HG03045 (cell line): Measurements from ENCODE around the gene PHOX2A.
"Not testable (repeated sequence)": the region's sequence is repeated elsewhere in the genome, so short reads cannot be mapped to it uniquely, and the experiment has no call there.

ENCODE experiments used
- ATAC-seq: cut with Tn5 transposase; IDR thresholded peaks from one replicate; pipeline ENCODE4 v1.9.1; 2021; ENCODE audit warnings: mild to moderate bottlenecking, moderate library complexity; ENCODE audit not compliant: unreplicated experiment

PHOX2A gene

DNA sequence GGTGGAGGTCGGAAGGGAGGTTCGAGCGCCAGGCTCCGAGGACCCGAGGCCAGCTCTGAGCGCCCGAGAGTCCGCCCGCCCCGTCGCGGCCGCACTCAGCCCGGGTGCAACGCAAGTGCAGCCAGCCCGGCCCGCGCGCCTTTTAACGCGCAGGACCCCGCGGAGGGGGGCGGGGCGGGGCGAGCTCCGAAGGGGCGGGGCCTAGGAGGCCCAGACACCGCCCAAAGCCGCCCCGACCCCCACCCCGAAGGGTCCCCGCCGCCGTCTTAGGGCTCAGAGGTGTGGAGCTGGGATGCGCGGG lies at the start of gene PHOX2A:
Gene PHOX2A, minus strand, starts transcription at position 117 of the 301 bp plus-strand sequence. CDS start 172 bp downstream, outside the sequence.
- ATAC-seq = no peak

DNA sequence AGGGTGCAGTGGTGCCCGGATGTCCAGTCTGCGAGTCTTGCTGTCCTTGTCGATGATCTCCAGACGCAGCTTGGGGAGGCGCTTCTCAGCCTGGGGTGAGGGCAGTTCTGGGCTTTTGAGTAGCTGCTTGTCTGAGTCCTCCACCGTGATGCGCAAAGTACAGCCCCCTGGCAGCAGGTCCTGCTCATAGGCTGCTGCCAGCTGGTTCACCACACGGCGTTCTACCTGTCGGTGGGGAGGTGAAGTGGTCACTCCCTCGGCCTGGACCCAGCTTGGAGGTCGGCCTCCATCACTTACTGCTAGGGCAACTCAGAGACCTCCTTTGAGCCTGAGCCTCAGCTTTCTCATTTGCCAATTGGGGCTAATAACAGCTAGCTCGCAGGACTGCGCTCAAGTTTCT lies 49.4 kb upstream of the PHOX2A start:
- no peak for ATAC-seq

DNA sequence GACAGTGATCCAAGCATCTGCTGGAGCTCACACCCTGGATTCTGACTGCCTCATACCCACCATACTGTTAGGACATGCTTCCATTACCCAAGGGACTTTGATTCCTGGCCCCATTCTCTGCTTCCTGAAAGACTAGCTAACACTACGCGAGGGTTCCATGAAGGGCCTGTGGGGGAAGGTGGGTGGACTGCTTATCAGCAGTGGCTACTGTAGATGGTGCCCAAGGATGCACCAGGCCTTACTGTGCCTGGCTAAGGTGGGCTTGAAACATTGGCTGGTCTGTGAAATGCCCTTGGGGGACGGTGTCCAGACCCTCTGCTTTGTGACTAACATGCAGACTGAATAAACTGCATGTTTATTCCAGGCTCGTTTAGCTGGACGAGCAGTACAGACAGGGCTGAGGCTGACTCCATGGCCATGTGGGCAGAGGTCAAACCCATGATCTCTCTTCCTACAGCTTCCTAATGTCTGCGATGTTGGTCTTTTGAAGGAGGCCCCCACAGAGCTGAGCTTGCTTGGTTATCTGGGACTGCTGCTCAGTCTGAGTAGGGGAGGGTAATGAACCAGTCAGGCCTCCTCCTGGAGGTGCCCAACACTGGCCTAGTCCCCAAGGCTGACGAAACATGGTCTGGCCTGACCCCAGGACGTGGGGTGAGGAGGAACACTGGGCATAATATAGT lies 48.3 kb upstream of the PHOX2A start:
- no peak for ATAC-seq

DNA sequence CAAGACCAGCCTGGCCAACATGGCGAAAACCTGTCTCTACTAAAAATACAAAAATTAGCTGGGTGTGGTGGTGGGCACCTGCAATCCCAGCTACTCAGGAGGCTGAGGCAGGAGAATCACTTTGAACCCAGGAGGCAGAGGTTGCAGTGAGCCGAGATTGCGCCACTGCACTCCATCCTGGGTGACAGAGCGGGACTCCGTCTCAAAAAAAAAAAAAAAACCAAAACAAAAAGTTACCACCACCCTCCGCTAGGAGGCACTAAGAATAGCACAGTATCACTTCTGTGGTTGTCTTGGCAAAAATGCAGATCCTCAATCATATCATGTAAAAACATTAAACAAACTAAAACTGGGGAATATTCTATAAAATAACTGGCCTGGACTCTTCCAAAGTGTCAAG lies 46.8 kb upstream of the PHOX2A start:
- not testable (repeated sequence) for ATAC-seq

DNA sequence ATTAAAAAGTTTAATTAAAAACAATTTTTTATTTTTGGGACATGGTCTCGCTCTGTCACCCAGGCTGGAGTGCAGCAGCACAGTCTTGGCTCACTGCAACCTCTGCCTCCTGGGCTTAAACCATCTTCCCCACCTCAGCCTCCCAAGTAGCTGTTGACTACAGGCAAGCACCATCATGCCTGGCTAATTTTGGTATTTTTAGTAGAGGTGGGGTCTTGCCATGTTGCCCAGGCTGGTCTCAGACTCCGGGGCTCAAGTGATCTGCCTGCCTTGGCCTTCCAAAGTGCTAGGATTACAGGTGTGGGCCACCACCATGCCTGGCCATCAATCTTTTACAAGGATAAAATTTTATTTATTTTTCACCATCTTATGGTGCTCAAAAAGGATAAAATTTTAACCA lies 43.3 kb upstream of the PHOX2A start:
- no peak for ATAC-seq

DNA sequence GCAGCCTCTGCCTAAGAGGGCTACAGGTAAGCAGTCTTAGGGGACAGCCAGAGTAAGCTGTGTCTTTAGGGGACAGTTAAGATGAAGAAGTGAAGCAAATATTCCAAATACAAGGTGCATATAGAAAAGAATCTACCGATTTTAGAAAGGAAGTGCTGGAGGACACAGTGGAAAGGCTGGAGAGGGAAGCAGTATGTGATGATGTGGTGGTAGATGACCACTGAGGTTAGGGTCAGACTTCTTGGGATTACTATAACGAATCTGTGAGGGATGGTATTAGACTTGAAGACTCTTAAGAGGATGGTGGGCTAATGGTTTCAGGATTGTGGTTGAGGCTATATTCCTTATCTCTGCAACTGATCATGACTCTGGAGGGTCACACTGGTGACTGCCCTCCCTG lies 40.0 kb upstream of the PHOX2A start:
- ATAC-seq = no peak

DNA sequence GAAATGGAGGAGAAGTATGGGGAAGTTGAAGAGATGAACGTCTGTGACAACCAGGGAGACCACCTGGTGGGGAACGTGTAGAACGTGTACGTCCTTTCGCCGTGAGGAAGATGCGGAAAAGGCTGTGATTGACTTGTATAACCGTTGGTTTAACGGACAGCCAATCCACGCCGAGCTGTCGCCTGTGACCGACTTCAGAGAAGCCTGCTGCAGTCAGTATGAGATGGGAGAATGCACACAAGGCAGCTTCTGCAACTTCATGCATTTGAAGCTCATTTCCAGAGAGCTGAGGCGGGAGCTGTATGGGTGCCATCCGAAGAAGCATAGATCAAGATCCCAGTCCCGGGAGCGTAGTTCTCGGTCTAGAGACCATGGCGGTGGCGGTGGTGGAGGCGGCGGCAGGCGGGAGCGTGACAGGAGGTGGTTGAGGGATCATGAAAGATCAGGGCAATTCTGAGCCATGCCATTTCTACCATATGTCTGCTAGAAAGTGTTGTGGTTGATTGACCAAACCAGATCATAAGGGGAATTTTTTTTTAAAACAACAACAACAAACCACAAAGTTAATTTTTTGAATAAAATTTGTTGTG lies 36.8 kb upstream of the PHOX2A start:
- ATAC-seq = no peak

DNA sequence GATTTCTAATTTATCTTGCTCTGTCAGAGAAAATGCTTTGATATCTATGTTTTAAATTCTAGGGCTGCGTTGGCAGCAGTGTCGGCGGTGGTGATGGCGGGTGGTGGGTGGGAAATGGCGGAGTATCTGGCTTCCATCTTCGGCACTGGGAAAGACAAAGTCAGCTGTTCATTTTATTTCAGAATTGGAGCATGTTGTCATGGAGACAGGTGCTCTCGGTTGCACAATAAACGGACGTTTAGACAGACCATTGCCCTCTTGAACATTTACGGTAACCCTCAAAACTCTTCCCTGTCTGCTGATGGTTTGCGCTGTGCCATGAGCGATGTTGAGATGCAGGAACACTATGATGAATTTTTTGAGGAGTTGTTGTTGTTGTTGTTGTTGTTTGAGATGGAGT lies 36.1 kb upstream of the PHOX2A start:
- no peak for ATAC-seq

DNA sequence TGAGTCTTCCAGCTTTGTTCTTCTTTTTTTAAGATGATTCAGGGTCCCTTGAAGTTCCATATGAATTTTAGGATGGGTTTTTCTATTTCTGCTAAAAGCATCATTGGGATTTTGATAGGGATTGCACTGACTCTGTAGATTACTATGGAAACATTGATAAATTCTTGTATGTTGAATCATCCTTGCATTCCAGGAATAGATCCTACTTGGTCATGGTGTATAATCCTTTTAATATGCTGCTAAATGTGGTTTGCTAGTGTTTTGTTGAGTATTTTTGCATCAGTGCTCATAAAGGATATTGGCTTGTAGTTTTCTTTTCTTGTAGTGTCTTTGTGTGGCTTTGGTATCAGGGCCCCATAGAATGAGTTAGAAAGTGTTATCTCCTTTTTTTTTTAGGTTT lies 34.9 kb upstream of the PHOX2A start:
- ATAC-seq = no peak

DNA sequence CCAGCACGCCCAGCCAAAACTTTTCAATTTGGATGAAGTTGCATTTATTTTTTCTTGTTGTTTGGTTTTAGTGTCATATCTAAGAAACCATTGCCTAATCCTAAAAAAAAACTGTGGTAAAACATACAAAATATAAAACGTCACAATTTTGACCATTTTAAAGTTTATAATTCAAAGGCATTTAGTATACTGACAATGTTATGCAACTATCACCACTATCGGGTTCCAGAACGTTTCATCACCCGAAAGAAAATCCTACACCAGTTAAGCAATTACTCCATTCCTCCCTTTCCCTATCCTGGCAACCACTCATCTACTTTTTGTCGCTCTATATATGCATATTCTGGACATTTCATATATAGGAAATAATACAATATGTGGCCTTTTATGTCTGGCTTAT lies 30.5 kb upstream of the PHOX2A start:
- ATAC-seq = no peak

DNA sequence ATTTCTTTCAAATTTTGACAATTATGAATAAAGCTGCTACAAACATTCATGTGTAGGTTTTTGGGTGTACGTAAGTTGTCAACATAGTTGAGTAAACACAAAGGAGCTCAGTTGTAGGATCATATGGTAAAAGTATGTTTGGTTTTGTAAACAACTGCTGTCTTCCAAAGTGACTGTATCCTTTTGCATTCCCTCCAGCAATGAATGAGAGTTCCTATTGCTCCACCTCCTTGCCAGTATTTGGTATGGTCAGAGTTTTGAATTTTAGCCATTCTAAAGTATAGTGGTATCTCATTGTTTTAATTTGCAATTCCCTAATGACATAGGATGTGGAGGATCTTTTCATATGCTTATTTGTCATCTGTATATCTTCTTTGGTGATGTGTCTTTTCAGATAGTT lies 28.0 kb upstream of the PHOX2A start:
- ATAC-seq = no peak

DNA sequence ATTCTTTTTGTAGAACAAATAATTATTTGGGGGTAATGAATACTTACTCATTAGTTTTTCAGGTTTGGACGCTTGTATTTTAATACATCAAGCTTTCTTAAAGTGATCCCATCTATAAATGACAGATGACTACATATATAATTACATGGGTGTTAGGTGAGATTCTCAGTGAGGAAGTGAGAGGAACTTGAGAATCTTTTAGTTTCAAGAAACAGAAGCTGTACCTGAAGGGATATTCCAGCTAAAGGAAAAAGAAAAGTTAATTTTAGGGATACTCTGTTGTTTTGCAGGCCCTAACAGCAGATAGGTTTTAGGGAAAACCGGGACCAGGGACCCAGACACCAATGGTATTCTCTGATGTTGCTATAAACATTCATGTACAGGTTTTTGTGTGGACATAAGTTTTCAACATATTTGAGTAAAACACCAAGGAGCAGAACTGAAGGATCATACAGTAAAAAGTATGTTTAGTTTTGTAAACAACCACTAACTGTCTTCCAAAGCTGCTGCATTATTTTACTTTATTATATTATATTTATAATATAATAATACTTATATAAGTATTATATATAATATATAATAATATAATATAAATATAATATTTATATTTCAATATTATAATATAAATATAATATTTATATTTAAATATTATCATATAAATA lies 24.1 kb upstream of the PHOX2A start:
- no peak for ATAC-seq

DNA sequence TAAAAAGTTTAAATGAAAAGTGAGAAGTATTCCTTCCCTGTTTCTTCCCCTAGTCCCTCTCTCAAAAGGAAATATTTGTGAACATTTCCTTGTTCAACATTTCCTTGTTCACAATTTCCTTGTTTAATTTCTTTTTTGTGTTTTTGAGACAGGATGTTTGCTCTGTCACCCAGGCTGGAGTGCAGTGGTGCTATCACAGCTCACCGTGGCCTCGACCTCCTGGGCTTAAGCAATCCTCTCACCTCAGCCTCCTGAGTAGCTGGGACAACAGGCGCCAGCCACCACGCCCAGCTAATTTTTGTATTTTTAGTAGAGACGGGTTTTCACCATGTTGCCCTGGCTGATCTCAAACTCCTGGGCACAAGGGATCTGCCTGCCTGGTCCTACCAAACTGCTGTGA lies 23.0 kb upstream of the PHOX2A start:
- ATAC-seq = not testable (repeated sequence)

DNA sequence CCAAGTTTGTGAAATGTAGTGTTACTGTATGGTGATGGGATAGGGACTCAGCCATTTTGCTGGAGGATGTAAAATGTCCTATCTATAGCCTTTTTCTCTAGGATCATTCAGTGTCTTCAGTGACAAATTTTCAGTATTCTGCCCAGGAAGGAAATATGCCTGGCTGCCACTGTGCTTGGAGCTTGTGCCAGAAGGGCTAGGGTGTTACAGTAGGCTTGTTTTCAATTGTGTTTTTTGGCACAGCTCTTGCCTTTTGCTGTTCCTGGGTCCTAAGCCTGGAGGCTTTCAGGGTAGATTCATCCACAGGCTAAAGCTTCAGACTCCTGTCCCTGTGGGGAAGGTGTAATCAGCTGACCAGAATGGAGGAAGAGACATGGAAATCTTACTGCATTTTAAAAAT lies 22.0 kb upstream of the PHOX2A start:
- ATAC-seq = no peak

DNA sequence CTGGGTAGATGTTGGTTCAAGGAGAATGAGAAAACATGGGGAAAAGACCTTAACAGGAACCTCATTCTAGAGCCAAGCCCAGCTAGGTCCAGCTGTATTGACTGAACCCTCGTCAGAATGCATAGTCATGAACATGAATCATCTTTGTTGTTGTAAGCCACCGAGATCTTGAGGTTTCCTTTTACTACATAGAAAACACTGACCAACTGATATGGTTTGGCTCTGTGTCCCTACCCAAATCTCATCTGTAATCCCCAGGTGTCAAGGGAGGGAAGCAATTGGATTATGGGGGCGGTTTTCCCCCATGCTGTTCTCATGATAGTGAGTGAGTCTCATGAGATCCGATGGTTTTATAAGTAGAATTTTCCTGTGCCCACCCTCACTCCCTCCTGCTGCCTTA lies 19.4 kb upstream of the PHOX2A start:
- no peak for ATAC-seq

DNA sequence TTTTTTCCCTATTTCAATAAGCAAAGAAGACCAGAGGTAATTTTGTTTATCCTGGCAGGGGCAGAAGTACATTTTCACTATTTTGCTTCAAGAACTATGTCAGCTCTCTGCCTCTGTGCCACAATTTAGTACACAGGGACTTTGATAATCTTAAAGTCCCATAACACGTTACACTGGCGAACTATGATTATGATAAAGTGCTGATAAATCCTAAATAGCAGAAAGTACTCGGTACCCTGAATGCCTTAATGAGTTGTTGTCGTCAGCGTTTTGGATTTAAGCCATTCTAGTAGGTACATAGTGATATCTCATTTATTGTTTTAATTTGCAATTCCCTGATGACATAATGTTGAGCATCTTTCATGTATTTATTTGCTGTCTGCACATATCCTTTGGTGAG lies 16.6 kb upstream of the PHOX2A start:
- no peak for ATAC-seq

DNA sequence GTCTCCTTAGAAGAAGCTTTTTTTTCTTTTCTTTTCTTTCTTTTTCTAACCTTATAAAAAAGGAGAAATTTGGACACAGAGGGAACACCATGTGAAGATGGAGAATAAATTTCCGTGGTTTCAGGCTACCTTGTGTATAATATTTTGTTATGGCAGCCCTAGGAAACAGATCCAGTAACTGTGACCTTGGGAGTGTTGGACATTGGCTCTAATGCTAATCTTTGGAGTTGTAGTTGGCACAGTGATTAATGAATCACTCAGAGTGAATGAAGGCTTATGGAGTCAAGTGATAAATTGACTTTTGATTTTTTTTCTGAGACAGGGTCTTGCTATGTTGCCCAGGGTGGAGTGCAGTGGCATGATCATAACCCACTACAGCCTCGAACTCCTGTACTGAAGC lies 15.5 kb upstream of the PHOX2A start:
- ATAC-seq = no peak

DNA sequence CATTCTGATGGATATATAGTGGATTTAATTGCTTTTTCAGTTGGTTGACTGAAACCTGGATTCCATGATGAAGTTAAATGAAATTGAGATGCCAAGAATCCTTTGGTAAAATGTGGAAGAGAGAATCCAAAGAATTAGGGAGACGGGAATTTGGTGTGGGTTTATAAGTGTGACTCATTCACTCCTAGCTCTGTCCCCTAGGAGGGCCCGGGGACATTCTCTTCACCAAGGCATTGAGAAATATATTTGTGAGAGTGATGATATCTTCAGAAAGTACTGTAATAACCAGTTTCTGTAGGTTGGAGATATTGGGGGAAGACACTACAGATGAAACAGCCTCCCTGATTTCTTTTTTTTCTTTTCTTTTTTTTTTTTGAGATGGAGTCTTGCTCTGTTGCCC lies 13.6 kb upstream of the PHOX2A start:
- no peak for ATAC-seq

DNA sequence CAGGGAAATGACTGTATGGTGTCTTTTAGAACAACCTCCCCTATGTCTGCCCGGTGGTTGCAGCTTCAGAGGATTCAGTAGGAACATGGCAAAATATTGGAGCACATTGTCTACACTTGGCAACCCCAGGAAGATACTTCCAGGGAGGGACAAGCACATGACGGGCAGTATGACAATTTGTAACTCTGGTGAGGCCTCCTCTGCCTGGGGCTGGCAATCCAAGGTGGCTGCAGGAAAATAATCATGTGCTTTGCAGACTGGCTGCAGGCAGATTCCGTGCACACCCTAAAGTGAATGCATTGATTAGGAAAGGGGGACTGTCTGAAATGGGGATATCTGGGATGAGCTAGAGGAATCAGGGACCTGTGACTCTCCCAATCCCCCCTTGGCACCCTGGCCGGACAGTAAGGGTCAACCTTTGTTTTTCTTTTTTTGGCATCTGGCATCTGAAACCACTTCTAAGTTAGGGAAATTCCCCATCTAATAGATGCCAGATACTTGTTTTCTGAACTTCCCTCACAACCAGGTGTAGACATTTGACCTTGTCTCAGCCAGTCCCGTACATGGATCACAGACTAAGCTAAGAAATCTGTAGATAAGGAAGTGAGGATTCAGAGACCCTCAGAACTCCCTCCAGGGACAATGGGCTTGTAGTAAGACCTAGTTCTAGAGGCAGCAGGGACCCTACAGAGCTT lies 10.5 kb upstream of the PHOX2A start:
- ATAC-seq = no peak

DNA sequence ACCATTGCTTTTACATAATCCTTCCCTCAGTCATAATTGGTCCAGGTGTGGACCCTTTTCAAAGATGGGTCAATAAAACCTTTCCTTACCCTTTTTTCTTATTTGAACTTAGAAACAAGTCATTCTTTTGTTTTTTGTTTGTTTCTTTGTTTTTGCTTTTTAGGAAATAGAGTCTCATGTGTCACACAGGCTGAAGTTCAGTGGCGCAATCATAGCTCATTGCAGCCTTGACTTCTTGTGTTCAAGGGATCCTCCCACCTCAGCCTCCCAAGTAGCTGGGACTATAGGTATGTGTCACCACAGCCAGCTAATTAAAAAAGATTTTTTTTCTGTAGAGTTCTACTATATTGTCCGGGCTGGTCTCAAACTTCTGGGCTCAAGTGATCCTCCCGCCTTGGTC lies 9.4 kb upstream of the PHOX2A start:
- no peak for ATAC-seq

DNA sequence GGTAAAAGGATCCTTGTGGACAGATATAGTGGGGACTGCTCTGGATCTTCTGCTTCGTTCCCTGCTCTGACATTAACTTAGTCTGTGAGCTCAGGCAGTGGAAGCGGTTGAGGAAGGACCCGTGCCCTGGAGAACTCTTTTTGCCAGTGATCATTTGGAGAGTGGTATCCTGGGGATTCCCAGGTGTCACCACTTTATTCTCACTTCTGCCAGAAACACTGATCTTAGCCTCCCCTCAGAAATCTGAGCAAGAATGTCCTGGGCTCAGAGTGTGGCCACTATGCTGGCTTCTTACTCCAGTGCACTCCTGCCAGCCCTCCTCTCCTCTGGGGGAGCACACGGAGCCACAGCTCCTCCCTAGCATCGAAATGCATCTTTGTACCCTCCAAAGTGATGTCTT lies 7.6 kb upstream of the PHOX2A start:
- no peak for ATAC-seq
